NT2/D1 (cell line): Measurements from ENCODE around the gene CSAD.

Experiments
- SUZ12 ChIP-seq: IDR thresholded peaks from 2 replicates; pipeline ENCODE4 v1.6.1; 2011; ENCODE audit not compliant: insufficient read length, insufficient read depth; ENCODE audit errors: extremely low read depth
- YY1 ChIP-seq: IDR thresholded peaks from 2 replicates; pipeline ENCODE4 v1.6.1; 2011; ENCODE audit not compliant: insufficient read length, insufficient read depth
- ZNF274 ChIP-seq: IDR thresholded peaks from 2 replicates; pipeline ENCODE4 v1.6.1; 2011; ENCODE audit warnings: mild to moderate bottlenecking, low read depth, low read length

- TF ChIP-seq SUZ12 (no peak), ZNF274 (no peak), YY1 (no peak)
Observed at GRCh38 chr12:53219292-53219955, 38.7 kb upstream of the CSAD start.
